ENCODE measurements around the gene ZNF750.

GRCh38 chr17:82813299-82814051, 26.3 kb downstream of the ZNF750 start:
- TF ChIP-seq POLR2A (IDR thresholded peaks at IDR 0.05; ENCODE audit: low read length) (no peak), GATA1 (IDR thresholded peaks at IDR 0.05; ENCODE audit: low read depth, low read length) (no peak)
